ENCODE data around the gene CXCL10.
"Not testable (repeated sequence)": the region's sequence is repeated elsewhere in the genome, so short reads cannot be mapped to it uniquely, and the experiment has no call there.

The CXCL10 gene

GRCh38 chr4:76023389-76023788 is at the start of gene CXCL10:
CXCL10 (minus strand) TSS chr4:76023497; CDS start chr4:76023431, 66 bp downstream.
- no peak for DNase-seq

GRCh38 chr4:76072760-76073159 is 49.5 kb upstream of the CXCL10 start:
- DNase-seq: no peak

- peak; percentile 60 for DNase-seq
Measured at GRCh38 chr4:76067652-76068286, 44.5 kb upstream of the CXCL10 start.

- DNase-seq: no peak
Measured at GRCh38 chr4:76066546-76066945, 43.2 kb upstream of the CXCL10 start.

GRCh38 chr4:76061982-76062381 is 38.7 kb upstream of the CXCL10 start:
- DNase-seq: no peak

- no peak for DNase-seq
Measured at GRCh38 chr4:76061421-76061820, 38.1 kb upstream of the CXCL10 start.

- no peak for DNase-seq
Measured at GRCh38 chr4:76060506-76060905, 37.2 kb upstream of the CXCL10 start.

GRCh38 chr4:76059750-76060149 is 36.5 kb upstream of the CXCL10 start:
- DNase-seq: no peak

- DNase-seq: no peak
Measured at GRCh38 chr4:76058888-76059426, 35.7 kb upstream of the CXCL10 start.

- no peak for DNase-seq
Measured at GRCh38 chr4:76058302-76058701, 35.0 kb upstream of the CXCL10 start.

- no peak for DNase-seq
Measured at GRCh38 chr4:76055421-76055820, 32.1 kb upstream of the CXCL10 start.

GRCh38 chr4:76055016-76055415 is 31.7 kb upstream of the CXCL10 start:
- DNase-seq: no peak

- no peak for DNase-seq
Measured at GRCh38 chr4:76053730-76054129, 30.4 kb upstream of the CXCL10 start.

GRCh38 chr4:76050560-76051050 is 27.3 kb upstream of the CXCL10 start:
- not testable (repeated sequence) for DNase-seq

- not testable (repeated sequence) for DNase-seq
Measured at GRCh38 chr4:76049860-76050416, 26.6 kb upstream of the CXCL10 start.

- not testable (repeated sequence) for DNase-seq
Measured at GRCh38 chr4:76044686-76045085, 21.4 kb upstream of the CXCL10 start.

GRCh38 chr4:76043306-76043705 is 20.0 kb upstream of the CXCL10 start:
- not testable (repeated sequence) for DNase-seq

- DNase-seq: not testable (repeated sequence)
Measured at GRCh38 chr4:76042241-76042998, 19.1 kb upstream of the CXCL10 start.

- DNase-seq: no peak
Measured at GRCh38 chr4:76036855-76037254, 13.6 kb upstream of the CXCL10 start.

- no peak for DNase-seq
Measured at GRCh38 chr4:76035799-76036380, 12.6 kb upstream of the CXCL10 start, which contains the start of gene CXCL11. CXCL11 (minus strand) TSS chr4:76036070; CDS start chr4:76035987, 83 bp downstream.

- DNase-seq: peak; percentile 25
Measured at GRCh38 chr4:76035141-76035540, 11.8 kb upstream of the CXCL10 start.

GRCh38 chr4:76029300-76029699 is 6.0 kb upstream of the CXCL10 start:
- no peak for DNase-seq

GRCh38 chr4:76028350-76028765 is 5.1 kb upstream of the CXCL10 start:
- no peak for DNase-seq
